Activated T-helper 9 cell treated with anti-CD3 and anti-CD28 coated beads, Interleukin-2, amount 50 U/mL, for 16 hours (primary cell): ENCODE measurements around the gene TEPSIN.

Source experiments
- DNase-seq: peaks from one replicate; pipeline ENCODE4 v3.0.0-alpha.2; 2020; ENCODE audit warnings: low read depth

Gene TEPSIN

GRCh38 chr17:81250286-81251093 is 11.6 kb upstream of the TEPSIN start:
- no peak for DNase-seq

GRCh38 chr17:81249223-81250040 is 10.6 kb upstream of the TEPSIN start:
- DNase-seq: no peak

- DNase-seq: no peak
Observed at GRCh38 chr17:81248649-81249048, 9.8 kb upstream of the TEPSIN start.

GRCh38 chr17:81247339-81247990 is 8.6 kb upstream of the TEPSIN start:
- DNase-seq: no peak

GRCh38 chr17:81246679-81247338 is 8.0 kb upstream of the TEPSIN start:
- DNase-seq: no peak

- DNase-seq: no peak
Observed at GRCh38 chr17:81246343-81246670, 7.5 kb upstream of the TEPSIN start.

GRCh38 chr17:81245665-81246342 is 6.9 kb upstream of the TEPSIN start:
- no peak for DNase-seq

- no peak for DNase-seq
Observed at GRCh38 chr17:81245024-81245664, 6.3 kb upstream of the TEPSIN start.

- no peak for DNase-seq
Observed at GRCh38 chr17:81244358-81245023, 5.6 kb upstream of the TEPSIN start.

- no peak for DNase-seq
Observed at GRCh38 chr17:81243333-81243664, 4.4 kb upstream of the TEPSIN start.

GRCh38 chr17:81242421-81243332 is 3.8 kb upstream of the TEPSIN start:
- no peak for DNase-seq

- peak; percentile 48 for DNase-seq
Observed at GRCh38 chr17:81241648-81242420, 3.0 kb upstream of the TEPSIN start.

GRCh38 chr17:81241203-81241602 is 2.3 kb upstream of the TEPSIN start:
- no peak for DNase-seq

- no peak for DNase-seq
Observed at GRCh38 chr17:81240761-81241160, 1.9 kb upstream of the TEPSIN start.

GRCh38 chr17:81239714-81240555 is 1.1 kb upstream of the TEPSIN start:
- DNase-seq: peak; percentile 34

GRCh38 chr17:81238490-81238814 is 403 bp downstream of the TEPSIN start:
- DNase-seq: no peak

- DNase-seq: no peak
Observed at GRCh38 chr17:81237591-81238489, 1.0 kb downstream of the TEPSIN start.
